ENCODE data around the gene ITGA5.
A peak's percentile ranks its signal among the peaks of the same experiment; 100 is the strongest.

The ITGA5 gene

GRCh38 chr12:54443446-54443845, 24.4 kb upstream of the ITGA5 start:
- Histone ChIP-seq H3K27me3 (replicated peaks; ENCODE audit: control insufficient read depth, insufficient read depth, low read length) (no peaks in the 10 kb centered on the region), H3K36me3 (ENCODE audit: control insufficient read depth, insufficient read depth, low read length) (no peaks in the 10 kb centered on the region), H3K4me3 (replicated peaks; ENCODE audit: low read depth, low read length) (no peak overlapping the region)
- TF ChIP-seq CTCF (IDR thresholded peaks at IDR 0.05; ENCODE audit: insufficient read depth, low read length, poor library complexity, severe bottlenecking), result no peak
- DNase-seq (ENCODE audit: extremely low read depth, insufficient read length), result no peak

GRCh38 chr12:54442961-54443360, 23.9 kb upstream of the ITGA5 start:
- DNase-seq (ENCODE audit: extremely low read depth, insufficient read length), result no peak
- TF ChIP-seq CTCF (IDR thresholded peaks at IDR 0.05; ENCODE audit: insufficient read depth, low read length, poor library complexity, severe bottlenecking), result no peak
- no peaks in the 10 kb centered on the region for H3K27me3 ChIP-seq (replicated peaks; ENCODE audit: control insufficient read depth, insufficient read depth, low read length)
- no peak overlapping the region for H3K4me3 ChIP-seq (replicated peaks; ENCODE audit: low read depth, low read length)
- no peaks in the 10 kb centered on the region for H3K36me3 ChIP-seq (ENCODE audit: control insufficient read depth, insufficient read depth, low read length)

- Histone ChIP-seq H3K27me3 (replicated peaks; ENCODE audit: control insufficient read depth, insufficient read depth, low read length) (no peaks in the 10 kb centered on the region), H3K36me3 (ENCODE audit: control insufficient read depth, insufficient read depth, low read length) (no peaks in the 10 kb centered on the region), H3K4me3 (replicated peaks; ENCODE audit: low read depth, low read length) (no peak overlapping the region)
- no peak for TF ChIP-seq CTCF (IDR thresholded peaks at IDR 0.05; ENCODE audit: insufficient read depth, low read length, poor library complexity, severe bottlenecking)
- no peak for DNase-seq (ENCODE audit: extremely low read depth, insufficient read length)
Measured at GRCh38 chr12:54442099-54442498, 23.0 kb upstream of the ITGA5 start.

GRCh38 chr12:54439521-54440255, 20.6 kb upstream of the ITGA5 start:
- DNase-seq (ENCODE audit: extremely low read depth, insufficient read length), result no peak
- Histone ChIP-seq H3K27me3 (replicated peaks; ENCODE audit: control insufficient read depth, insufficient read depth, low read length) (no peaks in the 10 kb centered on the region), H3K4me3 (replicated peaks; ENCODE audit: low read depth, low read length) (no peak overlapping the region), H3K36me3 (ENCODE audit: control insufficient read depth, insufficient read depth, low read length) (no peaks in the 10 kb centered on the region)
- TF ChIP-seq CTCF (IDR thresholded peaks at IDR 0.05; ENCODE audit: insufficient read depth, low read length, poor library complexity, severe bottlenecking), result peak; percentile 78

- no peak for TF ChIP-seq CTCF (IDR thresholded peaks at IDR 0.05; ENCODE audit: insufficient read depth, low read length, poor library complexity, severe bottlenecking)
- Histone ChIP-seq H3K36me3 (ENCODE audit: control insufficient read depth, insufficient read depth, low read length) (no peaks in the 10 kb centered on the region), H3K4me3 (replicated peaks; ENCODE audit: low read depth, low read length) (no peak overlapping the region), H3K27me3 (replicated peaks; ENCODE audit: control insufficient read depth, insufficient read depth, low read length) (no peaks in the 10 kb centered on the region)
- DNase-seq (ENCODE audit: extremely low read depth, insufficient read length), result no peak
Measured at GRCh38 chr12:54439096-54439495, 20.0 kb upstream of the ITGA5 start.

- no peak for DNase-seq (ENCODE audit: extremely low read depth, insufficient read length)
- no peaks in the 10 kb centered on the region for H3K36me3 ChIP-seq (ENCODE audit: control insufficient read depth, insufficient read depth, low read length)
- H3K27me3 ChIP-seq (replicated peaks; ENCODE audit: control insufficient read depth, insufficient read depth, low read length), result no peaks in the 10 kb centered on the region
- no peak for TF ChIP-seq CTCF (IDR thresholded peaks at IDR 0.05; ENCODE audit: insufficient read depth, low read length, poor library complexity, severe bottlenecking)
- H3K4me3 ChIP-seq (replicated peaks; ENCODE audit: low read depth, low read length), result no peak overlapping the region
Measured at GRCh38 chr12:54438517-54438916, 19.5 kb upstream of the ITGA5 start.

Data from GM06990 (cell line).